HG02852 (cell line): ENCODE results near the gene KDR.

Experiments
- ATAC-seq: cut with Tn5 transposase; IDR thresholded peaks from one replicate; pipeline ENCODE4 v1.9.1; 2021; ENCODE audit warnings: mild to moderate bottlenecking, moderate library complexity; ENCODE audit not compliant: unreplicated experiment

KDR gene

DNA sequence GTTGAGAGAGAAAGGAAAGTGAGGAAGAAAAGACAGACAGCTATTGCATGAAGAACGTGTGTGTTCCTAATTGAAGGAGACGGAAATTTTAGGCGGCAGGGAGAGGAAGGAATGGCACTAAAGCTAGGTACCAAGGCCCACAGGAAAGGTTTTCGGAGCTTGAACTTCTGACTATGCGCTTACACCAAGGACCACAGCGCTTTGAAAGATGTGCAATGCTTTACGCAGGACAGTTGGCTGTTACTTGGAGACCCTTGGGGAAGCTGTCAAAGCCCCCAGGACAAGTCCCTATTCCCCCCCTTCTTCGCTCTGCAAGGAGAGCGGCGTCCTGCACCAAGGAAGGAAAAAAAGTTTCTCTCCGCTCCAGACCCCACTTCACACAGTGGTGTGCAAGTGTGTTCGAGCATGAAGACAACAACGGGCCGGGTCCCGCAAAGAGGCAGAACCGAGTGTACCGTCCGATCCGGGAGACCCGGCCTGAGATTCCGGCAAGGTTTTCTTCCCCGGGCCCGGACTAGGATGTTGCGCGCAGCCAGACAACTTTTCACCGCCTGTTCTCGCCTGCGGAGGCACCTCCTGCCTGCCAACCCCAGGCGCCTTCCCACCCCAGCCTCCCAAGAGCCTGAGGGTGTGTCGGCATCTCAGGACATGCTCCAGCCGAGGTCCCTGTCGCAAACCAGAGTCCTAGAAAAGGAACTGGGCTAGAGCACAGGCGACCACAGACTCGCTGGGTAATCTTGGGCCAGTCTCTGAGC lies 896 bp downstream of the KDR start:
- no peak for ATAC-seq

- ATAC-seq: no peak
Observed at GRCh38 chr4:55123791-55124190, 1.6 kb downstream of the KDR start.

DNA sequence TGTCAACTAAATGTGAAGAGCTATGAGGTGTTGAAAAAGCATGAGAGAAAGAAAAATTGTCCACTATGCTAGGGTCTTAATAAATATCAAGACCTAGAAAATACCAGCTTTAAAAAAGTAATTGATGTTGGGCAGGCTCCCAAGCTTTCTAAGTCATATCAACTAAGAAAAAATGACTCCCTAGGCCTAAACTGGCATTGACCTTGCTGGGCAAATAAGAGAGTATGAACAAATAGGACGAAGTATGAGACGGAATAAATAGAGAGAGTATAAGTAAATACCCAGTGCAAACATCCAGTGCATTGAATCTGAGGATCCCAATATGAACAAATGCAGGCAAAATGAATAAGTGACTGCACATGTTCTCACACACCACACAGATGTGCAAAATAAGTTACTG lies 3.2 kb downstream of the KDR start:
- no peak for ATAC-seq

DNA sequence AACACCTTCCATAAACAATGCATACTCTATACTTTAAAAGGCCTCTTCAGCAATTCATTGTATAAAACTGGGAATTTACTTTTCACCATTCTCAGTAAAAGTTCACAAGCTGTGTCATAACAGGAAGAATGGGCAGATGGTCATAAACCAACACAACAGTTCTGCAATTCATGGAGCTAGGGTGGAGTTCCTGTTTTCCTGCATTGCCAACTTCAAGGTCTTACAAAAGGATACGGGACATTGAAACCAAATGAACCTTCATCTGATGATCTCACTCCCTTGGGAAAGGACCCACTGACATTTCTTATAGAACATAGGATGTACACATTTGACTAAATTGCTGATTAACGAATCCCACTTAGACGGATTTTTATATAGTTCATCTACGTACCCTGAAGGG lies 4.1 kb downstream of the KDR start:
- no peak for ATAC-seq

DNA sequence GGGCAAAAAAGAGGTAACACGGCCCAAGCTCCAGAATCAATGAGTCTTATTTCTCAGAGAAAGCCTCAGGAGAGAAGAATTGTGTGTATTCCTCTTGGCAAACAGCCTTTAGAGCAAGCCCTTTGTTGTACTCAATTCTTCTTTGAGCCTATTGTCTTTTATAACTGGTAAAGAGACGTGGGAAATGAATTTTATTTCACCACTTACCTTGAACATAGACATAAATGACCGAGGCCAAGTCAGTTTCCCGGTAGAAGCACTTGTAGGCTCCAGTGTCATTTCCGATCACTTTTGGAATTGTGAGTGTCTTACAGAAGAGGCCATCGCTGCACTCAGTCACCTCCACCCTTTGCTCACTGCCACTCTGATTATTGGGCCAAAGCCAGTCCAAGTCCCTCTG lies 7.0 kb downstream of the KDR start:
- ATAC-seq: no peak

DNA sequence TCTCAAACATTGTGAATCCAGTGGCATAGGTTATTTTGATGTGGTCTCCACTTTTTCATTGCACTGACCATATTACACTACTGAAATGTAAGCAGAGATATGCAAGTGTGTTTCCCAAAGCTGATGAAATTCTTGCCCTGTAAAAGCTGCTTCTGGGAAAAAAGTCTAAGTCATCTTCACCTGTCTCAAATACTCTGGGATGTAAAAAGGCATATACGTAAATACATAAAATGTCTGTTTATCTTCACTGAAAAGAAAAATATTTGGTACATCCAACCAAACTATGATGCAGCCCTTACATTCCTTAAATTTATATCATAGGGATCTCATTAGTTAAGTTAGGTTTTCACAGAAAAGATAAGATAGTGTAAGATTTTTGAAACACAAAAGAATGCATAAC lies 7.9 kb downstream of the KDR start:
- no peak for ATAC-seq

- ATAC-seq: no peak
Observed at GRCh38 chr4:55116450-55116849, 8.9 kb downstream of the KDR start.

GRCh38 chr4:55111601-55112000 lies 13.8 kb downstream of the KDR start:
- no peak for ATAC-seq

- no peak for ATAC-seq
Observed at GRCh38 chr4:55110131-55110530, 15.3 kb downstream of the KDR start.

DNA sequence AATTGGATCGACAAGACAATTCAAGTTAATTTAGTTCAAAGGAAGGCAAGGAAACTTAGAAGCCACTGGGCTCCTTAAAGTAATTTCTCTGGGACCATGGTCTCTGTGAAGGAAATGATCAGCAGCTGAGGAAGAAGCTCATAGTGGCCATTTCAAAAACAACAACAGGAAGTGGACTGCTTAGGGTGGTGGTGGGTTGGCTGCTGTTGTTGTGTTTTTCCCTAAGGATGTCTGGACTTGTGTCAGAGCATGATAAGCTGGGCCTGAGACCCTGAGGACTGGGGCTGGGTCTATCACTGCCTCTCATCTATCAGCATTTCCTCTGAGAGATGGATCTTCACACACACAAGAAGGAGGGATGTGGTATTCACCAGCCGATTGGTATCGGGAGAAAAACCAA lies 18.3 kb downstream of the KDR start:
- no peak for ATAC-seq

DNA sequence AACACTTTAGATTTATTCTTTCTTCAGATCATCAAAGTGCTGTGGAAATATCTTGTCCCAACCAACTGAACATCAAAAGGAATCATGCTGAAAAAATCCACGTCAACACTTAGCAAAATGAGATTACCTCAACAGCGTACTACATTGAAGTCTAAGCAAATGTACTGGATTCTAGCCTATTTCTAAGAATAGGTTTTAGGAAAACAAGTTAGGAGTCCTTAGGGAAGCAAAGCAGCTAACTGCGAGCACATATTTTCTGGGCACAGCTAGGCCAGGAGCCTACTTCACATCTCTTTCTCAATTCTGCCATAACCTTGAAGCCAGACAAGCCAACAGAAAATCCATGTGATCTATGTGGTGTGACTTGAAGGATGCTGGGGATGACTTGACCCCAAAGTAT lies 22.2 kb downstream of the KDR start:
- ATAC-seq: no peak

DNA sequence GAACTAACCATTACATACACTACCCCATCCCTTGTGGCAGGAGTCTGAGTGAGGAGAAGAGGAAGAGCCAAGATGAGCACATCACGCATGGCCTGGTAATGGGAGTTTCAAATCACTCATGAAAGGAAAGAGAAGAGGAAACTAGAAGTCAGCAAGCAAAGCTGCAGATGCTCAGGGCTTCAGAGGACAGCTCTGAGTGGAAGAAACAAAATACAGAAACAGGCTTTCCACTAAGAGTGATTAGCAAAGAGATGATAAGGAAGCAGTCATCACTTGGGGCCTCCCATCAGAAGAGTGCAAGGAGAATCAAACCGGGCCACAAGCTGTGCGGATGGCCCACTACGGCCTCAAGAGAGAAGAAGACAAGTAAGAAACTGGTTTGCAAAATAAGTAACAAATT lies 25.6 kb downstream of the KDR start:
- ATAC-seq: no peak

DNA sequence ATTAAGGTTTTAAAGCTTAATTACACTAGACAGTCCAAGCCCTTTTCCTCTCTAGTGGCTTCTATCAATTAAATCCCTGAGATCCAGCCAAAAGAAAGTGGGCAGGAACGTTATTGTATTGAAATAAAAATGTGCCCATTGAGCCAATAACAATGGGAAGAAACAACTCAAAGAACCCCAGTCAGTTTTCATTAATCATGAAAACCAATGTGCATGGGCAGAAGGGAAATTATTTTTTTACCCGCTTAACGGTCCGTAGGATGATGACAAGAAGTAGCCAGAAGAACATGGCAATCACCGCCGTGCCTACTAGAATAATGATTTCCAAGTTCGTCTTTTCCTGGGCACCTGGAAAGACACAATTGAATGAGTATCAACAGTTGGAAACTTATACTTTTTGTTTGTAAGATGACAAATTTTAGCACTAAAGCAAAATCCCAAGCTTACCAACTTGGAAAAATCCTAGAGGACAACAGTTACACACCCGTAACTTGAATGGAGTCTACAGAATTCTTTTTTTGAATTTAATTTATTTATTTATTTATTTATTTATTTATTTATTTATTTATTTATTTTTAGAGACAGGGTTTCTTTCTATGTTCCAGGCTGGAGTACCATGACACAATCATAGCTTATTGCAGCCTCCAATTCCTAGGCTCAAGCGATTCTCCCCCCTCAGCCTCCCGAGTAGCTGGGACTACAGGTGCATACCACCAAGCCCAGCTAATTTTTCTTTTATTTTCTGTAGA lies 26.8 kb downstream of the KDR start:
- no peak for ATAC-seq

DNA sequence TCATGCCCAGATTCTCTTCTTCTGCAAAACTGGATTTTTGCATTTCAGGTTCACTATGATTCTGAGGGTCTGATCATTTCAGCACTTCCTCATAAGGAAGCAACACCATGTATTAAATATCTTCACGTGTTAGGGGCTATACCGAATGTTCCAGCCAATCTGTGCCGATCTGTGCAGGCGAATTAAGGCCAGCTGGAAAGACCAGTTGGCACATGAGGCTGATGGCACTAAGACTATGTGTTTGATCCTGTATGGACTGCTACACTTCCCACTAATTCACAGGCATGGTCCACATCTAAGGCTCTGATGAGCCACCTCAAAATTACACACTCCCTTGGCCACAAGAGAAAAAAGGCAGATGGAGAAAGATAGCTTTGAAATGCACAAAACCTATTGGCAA lies 28.8 kb downstream of the KDR start:
- no peak for ATAC-seq

DNA sequence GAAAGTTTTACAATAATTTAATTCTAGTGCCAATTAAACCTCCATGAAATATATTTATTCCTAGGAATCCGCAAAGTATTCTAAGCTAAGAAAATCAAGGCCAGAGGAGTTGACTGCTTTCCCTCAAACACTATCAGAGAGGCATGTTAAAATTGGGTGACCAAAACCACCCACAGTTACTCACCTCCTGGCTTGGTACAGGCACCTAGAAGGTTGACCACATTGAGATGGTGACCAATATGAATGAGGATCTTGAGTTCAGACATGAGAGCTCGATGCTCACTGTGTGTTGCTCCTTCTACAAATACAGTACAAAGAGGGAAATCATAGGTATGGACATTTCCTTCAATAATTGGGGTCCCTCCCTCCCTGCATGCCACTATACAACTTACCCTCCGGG lies 29.4 kb downstream of the KDR start:
- ATAC-seq: no peak

DNA sequence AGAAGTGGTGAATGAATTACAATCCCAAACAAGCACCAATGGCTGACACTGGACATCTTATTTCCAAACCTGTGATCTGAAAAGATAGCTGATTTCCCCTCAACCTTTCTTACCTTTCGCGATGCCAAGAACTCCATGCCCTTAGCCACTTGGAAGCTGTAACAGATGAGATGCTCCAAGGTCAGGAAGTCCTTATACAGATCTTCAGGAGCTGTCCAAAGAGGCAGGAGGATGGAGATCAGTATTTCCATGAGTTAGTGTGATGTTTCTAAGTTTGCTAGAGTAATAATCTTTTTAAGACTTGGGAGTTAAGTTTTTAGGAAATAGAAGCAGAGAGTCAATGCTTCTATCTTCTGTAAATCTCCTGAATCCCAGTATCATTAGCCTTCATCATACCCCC lies 32.9 kb downstream of the KDR start:
- ATAC-seq: no peak

DNA sequence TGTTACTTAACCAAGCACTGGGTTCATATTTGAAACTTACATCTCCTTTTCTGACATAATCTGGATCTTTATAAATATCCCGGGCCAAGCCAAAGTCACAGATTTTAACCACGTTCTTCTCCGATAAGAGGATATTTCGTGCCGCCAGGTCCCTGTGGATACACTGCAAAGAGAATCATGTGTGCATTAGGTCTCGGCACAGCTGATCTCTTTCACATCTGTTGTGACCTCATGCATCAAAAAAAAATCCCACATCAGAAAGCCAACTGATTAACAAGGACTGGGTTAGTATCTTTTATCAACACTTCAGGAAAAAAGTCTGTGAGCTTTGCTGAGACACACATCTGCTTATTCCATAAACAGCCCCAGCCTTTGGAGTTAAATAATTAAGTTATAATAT lies 35.5 kb downstream of the KDR start:
- no peak for ATAC-seq

DNA sequence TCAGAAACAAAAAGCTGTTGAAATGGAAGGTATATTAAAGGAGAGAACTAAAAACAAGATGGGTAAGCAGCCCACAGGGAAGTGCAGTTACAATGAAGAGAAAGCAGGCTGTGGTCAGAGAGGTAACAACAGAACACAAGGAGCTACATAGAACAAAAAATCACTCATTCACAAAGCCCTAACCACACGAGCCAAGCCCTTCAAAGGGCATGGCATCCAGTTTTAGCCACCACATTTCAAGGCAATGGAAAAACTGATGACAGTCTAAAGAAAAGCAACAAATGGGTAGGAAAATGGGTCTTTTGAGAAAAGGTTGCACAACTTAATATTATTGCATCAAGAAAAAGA lies 37.5 kb downstream of the KDR start:
- ATAC-seq: no peak

DNA sequence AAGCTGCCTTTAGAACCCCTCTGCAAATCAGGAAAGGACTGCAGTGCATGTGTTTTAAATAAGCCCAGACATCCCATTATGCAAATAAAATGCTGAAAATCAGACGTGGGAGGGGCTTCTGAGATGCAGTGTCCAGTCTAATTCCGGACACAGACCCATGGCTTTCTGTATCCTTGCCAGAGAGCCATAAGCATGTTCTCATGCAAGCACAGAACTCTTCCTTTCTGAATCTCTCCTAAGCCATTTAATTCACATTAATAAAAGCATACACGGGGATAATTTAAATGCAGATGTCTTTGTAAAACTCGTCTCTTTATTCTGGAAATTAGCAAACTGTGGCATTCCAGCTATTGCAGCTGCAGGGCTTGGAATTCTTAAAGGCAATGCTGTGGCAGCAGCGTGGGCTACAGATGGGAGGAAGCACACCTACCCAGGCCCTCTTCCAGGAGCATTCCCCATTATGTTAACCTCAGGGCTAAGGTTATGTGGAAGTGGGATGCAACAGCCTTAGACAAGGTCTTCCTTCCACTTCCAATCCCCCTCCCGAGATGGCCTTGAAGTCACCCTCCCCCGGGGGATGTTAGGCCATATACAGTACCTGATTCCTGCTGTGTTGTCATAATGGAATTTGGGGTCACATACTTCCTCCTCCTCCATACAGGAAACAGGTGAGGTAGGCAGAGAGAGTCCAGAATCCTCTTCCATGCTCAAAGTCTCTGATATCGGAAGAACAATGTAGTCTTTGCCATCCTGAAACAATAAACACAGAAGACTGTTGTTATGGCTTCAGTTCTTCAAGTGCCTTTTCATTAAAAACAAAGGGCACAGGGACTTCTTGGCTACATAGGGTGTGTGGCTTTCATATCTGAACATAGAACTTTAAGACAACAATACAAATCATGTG lies 38.1 kb downstream of the KDR start:
- no peak for ATAC-seq

DNA sequence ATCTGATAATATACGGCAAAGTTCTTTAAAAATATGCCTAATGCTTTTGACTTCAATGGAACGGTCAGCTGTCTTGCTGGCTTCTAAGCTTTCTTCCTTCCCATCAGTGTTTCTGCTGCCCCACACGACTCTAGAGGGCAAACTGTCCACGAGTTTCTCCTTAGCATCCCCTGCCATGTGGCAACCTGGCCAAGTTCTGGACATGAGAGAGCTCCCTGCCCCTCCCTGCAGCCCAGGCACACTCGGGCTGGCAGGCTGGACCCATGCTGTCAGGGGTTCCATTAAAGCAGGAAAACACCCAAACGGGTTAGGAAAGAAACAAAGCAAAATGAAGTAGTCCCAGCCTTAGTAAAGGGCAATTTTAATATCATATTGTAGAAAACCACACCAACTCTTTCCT lies 38.8 kb downstream of the KDR start:
- ATAC-seq: no peak

- ATAC-seq: no peak
Observed at GRCh38 chr4:55083735-55084134, 41.7 kb downstream of the KDR start.

DNA sequence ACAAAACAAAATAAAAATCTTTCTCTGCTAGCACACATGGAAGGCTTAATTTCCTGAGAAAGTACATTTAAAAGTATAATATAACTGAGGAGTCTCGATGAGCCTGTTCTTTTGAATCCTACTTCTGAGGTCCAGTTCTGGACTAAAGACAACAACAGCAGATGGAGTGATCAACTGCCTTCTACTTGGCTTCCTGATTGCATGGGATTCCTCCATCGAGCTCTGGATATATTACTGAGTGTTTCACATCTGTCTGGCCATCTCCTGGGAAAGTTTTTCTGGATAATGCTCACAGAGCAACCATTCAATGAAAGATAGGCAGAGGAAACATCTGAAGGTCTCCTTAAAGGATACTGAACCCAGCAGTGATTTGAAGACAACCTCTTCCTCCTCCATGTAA lies 42.6 kb downstream of the KDR start:
- no peak for ATAC-seq
